Measurements from ENCODE around the gene KRTAP21-1. TPM values are rescaled to one million over a fixed set of nuclear protein-coding genes. Genes with fewer than 3 reads are reported as not detected.

Gene KRTAP21-1
- total RNA-seq, 3 donors from 2014 or later: not detected

DNA sequence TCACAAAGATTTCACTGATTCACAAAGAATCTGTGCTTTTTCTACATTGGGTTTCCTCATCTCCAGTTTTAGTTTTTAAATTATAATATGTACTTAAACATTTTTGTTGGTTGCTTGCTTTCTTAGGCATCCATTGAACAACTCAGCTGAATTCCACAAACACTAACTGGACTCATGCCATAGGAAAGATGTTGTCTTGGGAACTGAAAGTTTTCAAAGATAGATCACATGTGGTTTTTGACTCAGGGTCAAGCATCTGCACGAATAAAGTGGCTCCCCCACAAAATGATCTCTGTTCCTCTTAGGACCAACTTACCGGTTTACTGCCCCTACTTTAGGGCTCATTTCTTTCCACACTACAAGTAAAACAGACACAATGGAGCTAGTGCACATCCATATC, 3.1 kb upstream of the KRTAP21-1 start:
- no peak for DNase-seq
- H3K36me3 ChIP-seq (ENCODE audit: low read depth): no peaks in the 10 kb centered on the region

DNA sequence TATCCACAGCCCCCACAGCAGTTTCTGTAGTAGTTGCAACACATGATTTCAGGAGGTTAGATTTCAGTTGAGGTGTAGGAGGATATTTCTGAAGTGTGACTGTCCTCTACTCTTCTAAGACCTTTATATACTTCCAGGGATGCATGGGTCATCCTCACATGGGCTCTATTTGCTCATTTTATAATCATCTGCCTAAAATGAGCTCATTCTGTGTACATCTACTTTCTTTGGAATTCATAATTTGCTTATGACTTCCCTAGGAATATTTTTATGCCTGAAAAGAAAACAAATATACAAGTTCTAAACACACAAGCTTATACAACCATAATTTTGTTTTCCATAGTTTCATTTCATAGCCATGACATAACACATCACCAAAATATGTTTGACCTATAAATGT, 8.1 kb downstream of the KRTAP21-1 start, which contains the start of gene KRTAP21-2:
Gene KRTAP21-2 (minus strand): TSS at position 101 of the 400 bp plus-strand sequence. CDS start 57 bp downstream, at position 44.
- no peak for DNase-seq
- Histone ChIP-seq H3K36me3 (ENCODE audit: low read depth) (no peaks in the 10 kb centered on the region), H3K4me1 (ENCODE audit: low read depth) (no peaks in the 10 kb centered on the region), H3K9me3 (peaks cover 47% of the 10 kb centered on the region), H3K4me3 (no peak within 1 kb of the TSS)
- no peak for ATAC-seq
- intact Hi-C loops (cut with DNase I, micrococcal nuclease): no loop called here
- TF ChIP-seq, protein P1, sequence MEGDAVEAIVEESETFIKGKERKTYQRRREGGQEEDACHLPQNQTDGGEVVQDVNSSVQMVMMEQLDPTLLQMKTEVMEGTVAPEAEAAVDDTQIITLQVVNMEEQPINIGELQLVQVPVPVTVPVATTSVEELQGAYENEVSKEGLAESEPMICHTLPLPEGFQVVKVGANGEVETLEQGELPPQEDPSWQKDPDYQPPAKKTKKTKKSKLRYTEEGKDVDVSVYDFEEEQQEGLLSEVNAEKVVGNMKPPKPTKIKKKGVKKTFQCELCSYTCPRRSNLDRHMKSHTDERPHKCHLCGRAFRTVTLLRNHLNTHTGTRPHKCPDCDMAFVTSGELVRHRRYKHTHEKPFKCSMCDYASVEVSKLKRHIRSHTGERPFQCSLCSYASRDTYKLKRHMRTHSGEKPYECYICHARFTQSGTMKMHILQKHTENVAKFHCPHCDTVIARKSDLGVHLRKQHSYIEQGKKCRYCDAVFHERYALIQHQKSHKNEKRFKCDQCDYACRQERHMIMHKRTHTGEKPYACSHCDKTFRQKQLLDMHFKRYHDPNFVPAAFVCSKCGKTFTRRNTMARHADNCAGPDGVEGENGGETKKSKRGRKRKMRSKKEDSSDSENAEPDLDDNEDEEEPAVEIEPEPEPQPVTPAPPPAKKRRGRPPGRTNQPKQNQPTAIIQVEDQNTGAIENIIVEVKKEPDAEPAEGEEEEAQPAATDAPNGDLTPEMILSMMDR (IDR thresholded peaks at IDR 0.05): no peak

More for the DNA sequence above, 3.1 kb upstream of the KRTAP21-1 start:
- ATAC-seq: no peak
- Histone ChIP-seq H3K9me3 (peaks cover 44% of the 10 kb centered on the region), H3K4me1 (ENCODE audit: low read depth) (no peaks in the 10 kb centered on the region), H3K4me3 (no peak overlapping the region)
- TF ChIP-seq, protein P1 (IDR thresholded peaks at IDR 0.05): no peak
- intact Hi-C loops (cut with DNase I, micrococcal nuclease): no loop called here

DNA sequence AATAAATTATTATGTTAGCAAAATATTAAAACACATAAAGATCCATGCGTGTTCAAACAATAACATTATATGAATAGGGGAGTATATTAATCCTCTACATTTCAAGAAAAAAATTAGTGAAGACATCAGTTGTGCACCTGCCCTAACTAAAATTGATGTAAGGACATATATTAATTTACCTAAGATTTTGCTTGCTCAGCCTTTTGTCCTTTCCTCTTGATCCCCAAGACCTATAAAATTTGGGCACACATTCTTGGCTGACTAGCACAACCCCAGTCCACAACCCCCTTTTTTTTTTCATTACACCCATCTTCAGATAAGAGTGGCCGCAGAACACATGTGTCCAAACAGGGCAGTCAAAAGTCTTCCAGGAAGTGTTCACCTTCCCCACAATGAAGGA, 14.8 kb downstream of the KRTAP21-1 start:
- Histone ChIP-seq H3K36me3 (ENCODE audit: low read depth) (no peaks in the 10 kb centered on the region), H3K9me3 (peaks cover 50% of the 10 kb centered on the region), H3K4me3 (no peak overlapping the region), H3K4me1 (ENCODE audit: low read depth) (no peaks in the 10 kb centered on the region)
- no peak for DNase-seq
- TF ChIP-seq, protein P1 (IDR thresholded peaks at IDR 0.05): no peak
- intact Hi-C loops (cut with DNase I, micrococcal nuclease): no loop called here
- ATAC-seq: no peak

DNA sequence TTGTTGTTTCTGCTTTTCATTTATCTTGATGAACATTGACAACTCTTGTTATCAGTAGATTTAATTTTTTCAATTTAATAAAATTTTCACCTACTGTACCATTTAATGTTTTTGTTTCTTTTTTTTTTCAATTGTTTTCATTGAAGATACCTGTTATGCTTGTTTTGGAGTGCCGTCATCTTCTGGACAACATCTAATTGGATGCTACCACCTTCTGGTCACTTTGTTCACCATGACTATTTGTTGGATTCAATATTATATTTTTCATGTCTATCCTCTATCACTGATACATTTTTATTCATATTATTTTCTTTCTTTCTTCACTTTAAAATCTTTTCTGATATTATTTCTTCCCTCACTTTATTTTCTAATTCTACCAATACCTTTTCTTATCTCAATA, 22.2 kb downstream of the KRTAP21-1 start:
- H3K4me3 ChIP-seq: no peak overlapping the region
- intact Hi-C loops (cut with DNase I, micrococcal nuclease): no loop called here
- DNase-seq: no peak
- H3K4me1 ChIP-seq (ENCODE audit: low read depth): no peaks in the 10 kb centered on the region
- H3K9me3 ChIP-seq: peaks cover 40% of the 10 kb centered on the region
- TF ChIP-seq, protein P1 (IDR thresholded peaks at IDR 0.05): no peak
- no peaks in the 10 kb centered on the region for H3K36me3 ChIP-seq (ENCODE audit: low read depth)
- ATAC-seq: no peak

DNA sequence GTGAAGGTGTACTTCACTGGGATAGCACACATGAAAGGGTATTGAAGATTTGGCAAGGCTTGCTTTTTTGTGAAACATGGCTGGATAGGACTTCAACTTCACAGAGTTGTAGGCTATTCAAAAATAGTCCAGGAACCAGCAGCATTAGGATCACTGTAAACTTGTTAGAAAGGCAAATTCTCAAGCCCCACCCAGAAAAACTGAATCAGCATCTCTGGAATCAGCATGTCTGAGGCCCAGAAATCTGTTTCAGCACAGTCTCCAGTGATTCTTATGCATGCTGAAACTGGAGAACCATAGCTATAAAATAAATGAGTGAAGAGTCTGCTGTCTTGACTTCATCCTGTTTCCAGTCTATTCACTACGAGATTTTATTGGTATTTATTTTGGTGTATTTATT, 28.5 kb downstream of the KRTAP21-1 start:
- H3K4me1 ChIP-seq (ENCODE audit: low read depth): no peaks in the 10 kb centered on the region
- H3K36me3 ChIP-seq (ENCODE audit: low read depth): no peaks in the 10 kb centered on the region
- no peak for ATAC-seq
- no peak overlapping the region for H3K4me3 ChIP-seq
- TF ChIP-seq, protein P1 (IDR thresholded peaks at IDR 0.05): no peak
- intact Hi-C loops (cut with DNase I, micrococcal nuclease): no loop called here
- DNase-seq: no peak
- peaks cover 65% of the 10 kb centered on the region for H3K9me3 ChIP-seq

DNA sequence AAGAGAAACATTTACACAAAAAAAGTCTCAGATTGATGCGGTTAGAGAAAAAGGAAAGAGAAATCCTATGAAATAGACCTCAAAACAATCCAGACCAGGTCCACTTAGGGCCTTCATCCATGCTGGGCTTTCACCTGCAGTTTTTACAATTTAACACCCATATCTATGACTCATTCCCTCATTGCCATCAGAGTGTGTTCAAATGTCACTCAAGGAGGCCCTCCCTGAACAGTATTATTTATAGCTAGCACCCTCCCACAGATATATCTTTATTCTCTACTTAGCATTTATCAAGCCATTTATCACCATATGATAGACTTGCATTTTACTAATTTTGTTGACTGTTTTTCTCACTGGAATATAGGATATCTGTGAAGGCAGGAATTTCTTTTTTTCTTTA, 35.8 kb downstream of the KRTAP21-1 start:
- ATAC-seq: no peak
- no peak overlapping the region for H3K4me3 ChIP-seq
- DNase-seq: no peak
- TF ChIP-seq, protein P1 (IDR thresholded peaks at IDR 0.05): no peak
- no peaks in the 10 kb centered on the region for H3K4me1 ChIP-seq (ENCODE audit: low read depth)
- intact Hi-C loops (cut with DNase I, micrococcal nuclease): no loop called here
- no peaks in the 10 kb centered on the region for H3K36me3 ChIP-seq (ENCODE audit: low read depth)
- H3K9me3 ChIP-seq: peaks cover 52% of the 10 kb centered on the region

Measured in mucosa of descending colon (tissue), 3 donors.